Tibial nerve (tissue), 4 donors: ENCODE measurements around the gene TMEM151B. TPM values are rescaled to one million over a fixed set of nuclear protein-coding genes. Genes with fewer than 3 reads are reported as not detected.

Source experiments
- DNase-seq, 2 donors: peaks; one replicate each; pipeline ENCODE4 v3.0.0-alpha.2; 2019; ENCODE audit warnings: low spot score in 2 of 2
- H3K27ac ChIP-seq, 4 donors: fragments of 200-600 bp; sonication (generic) in 3 of 4; one replicate each; pipeline ENCODE4 v1.5.1; 2017 to 2019; ENCODE audit warnings: mild to moderate bottlenecking in 1 of 4
- H3K27me3 ChIP-seq, 2 donors: fragments of 200-600 bp; sonication (generic) in 1 of 2; one replicate each; pipeline versions ENCODE4 v1.5.1 to v1.6.0; 2017 to 2019
- H3K36me3 ChIP-seq, 3 donors: fragments of 200-600 bp; sonication (generic); one replicate each; pipeline ENCODE4 v1.5.1; 2018 to 2019
- H3K4me1 ChIP-seq, 4 donors: fragments of 200-600 bp; sonication (generic) in 3 of 4; one replicate each; pipeline ENCODE4 v1.5.1; 2017 to 2019
- H3K4me3 ChIP-seq, 4 donors: fragments of 200-600 bp; sonication (generic) in 3 of 4; one replicate each; pipeline ENCODE4 v1.5.1; 2017 to 2019; ENCODE audit warnings: mild to moderate bottlenecking in 1 of 4, moderate library complexity in 1 of 4
- H3K9me3 ChIP-seq, 4 donors: fragments of 200-600 bp; sonication (generic) in 3 of 4; one replicate each; pipeline ENCODE4 v1.5.1; 2017 to 2019
- CTCF ChIP-seq, 5 experiments: fragments of 200-600 bp in 3 of 5; fragments of 450-650 bp in 2 of 5; sonication (generic) in 3 of 5; IDR thresholded peaks; one replicate each; pipeline ENCODE4 v1.5.1; 2016 to 2019; ENCODE audit warnings: antibody characterized with exemption in 5 of 5, mild to moderate bottlenecking in 3 of 5, moderate library complexity in 2 of 5
- EP300 ChIP-seq, 2 donors: sonication (generic); formaldehyde crosslinking; IDR thresholded peaks; one replicate each; pipeline ENCODE4 v1.6.1; 2017; ENCODE audit warnings: antibody characterized with exemption in 2 of 2, mild to moderate bottlenecking in 1 of 2
- POLR2A ChIP-seq, 2 donors: fragments of 450-650 bp; IDR thresholded peaks; one replicate each; pipeline ENCODE4 v1.6.1; 2017; ENCODE audit warnings: antibody characterized with exemption in 2 of 2, mild to moderate bottlenecking in 2 of 2, moderate library complexity in 2 of 2
- WGBS, 2 donors: methylation state at CpG; one replicate each; pipeline ENCODE4 v1.1.5; 2018; 5-methylcytosine and 5-hydroxymethylcytosine counted together
- total RNA-seq, 4 donors: library from RNA; depleted of rRNA; stranded (reverse); fragments of >200 nt; gene quantifications; one replicate each; pipeline ENCODE4 v1.1.0, GENCODE V29; 2016

The TMEM151B gene
- total RNA-seq, 4 donors from 2014 or later, result 0.42 TPM; not detected in 3

GRCh38 chr6:44263354-44264100 lies 6.7 kb upstream of the TMEM151B start:
- H3K36me3 ChIP-seq, result peaks cover 0 to 19% (median 0%) of the 10 kb centered on the region in 3 donors
- peak overlapping the region in 3 of 4 donors; percentile 84 to 92 (median 89) for H3K27ac ChIP-seq
- TF ChIP-seq CTCF (IDR thresholded peaks at IDR 0.05) (no peak), EP300 (IDR thresholded peaks at IDR 0.05) (no peak), POLR2A (IDR thresholded peaks at IDR 0.05) (no peak)
- 27 to 32% methylated on average over 9 of the region's 9 CpGs for WGBS, 2 donors
- peaks cover 2 to 43% (median 29%) of the 10 kb centered on the region in 4 donors for H3K4me1 ChIP-seq
- no peak for DNase-seq
- H3K9me3 ChIP-seq, result no peaks in the 10 kb centered on the region
- H3K4me3 ChIP-seq, result peak overlapping the region; percentile 60 to 95 (median 85)
- peaks cover 0 to 7% of the 10 kb centered on the region in 2 donors for H3K27me3 ChIP-seq

- H3K36me3 ChIP-seq, result peaks cover 0 to 11% (median 0%) of the 10 kb centered on the region in 3 donors
- no peak for DNase-seq
- H3K9me3 ChIP-seq, result no peaks in the 10 kb centered on the region
- TF ChIP-seq EP300 (IDR thresholded peaks at IDR 0.05) (no peak), CTCF (IDR thresholded peaks at IDR 0.05) (no peak), POLR2A (IDR thresholded peaks at IDR 0.05) (no peak)
- WGBS, 2 donors, result 8 to 11% methylated on average over 13 of the region's 13 CpGs
- peak overlapping the region; percentile 74 to 92 (median 86) for H3K27ac ChIP-seq
- H3K4me1 ChIP-seq, result peaks cover 2 to 43% (median 29%) of the 10 kb centered on the region in 4 donors
- H3K4me3 ChIP-seq, result peak overlapping the region; percentile 60 to 95 (median 85)
- H3K27me3 ChIP-seq, result peaks cover 0 to 15% of the 10 kb centered on the region in 2 donors
Observed at GRCh38 chr6:44264154-44265006, 5.9 kb upstream of the TMEM151B start.

GRCh38 chr6:44265007-44265721 lies 5.1 kb upstream of the TMEM151B start, which contains the start of gene NFKBIE:
TSS of gene NFKBIE (minus strand) at chr6:44265551. CDS start at chr6:44265346, 205 bp downstream.
- 1 to 2% methylated on average over 19 to 46 of the region's 72 CpGs for WGBS, 2 donors
- peak within 1 kb of the TSS; percentile 60 to 95 (median 85) for H3K4me3 ChIP-seq
- H3K4me1 ChIP-seq, result peaks cover 2 to 48% (median 29%) of the 10 kb centered on the region in 4 donors
- DNase-seq, result peak; percentile 92 to 93
- H3K27me3 ChIP-seq, result peaks cover 0 to 23% of the 10 kb centered on the region in 2 donors
- H3K36me3 ChIP-seq, result peaks cover 0 to 3% (median 0%) of the 10 kb centered on the region in 3 donors
- H3K9me3 ChIP-seq, result no peaks in the 10 kb centered on the region
- peak; percentile 62 to 86 for TF ChIP-seq POLR2A (IDR thresholded peaks at IDR 0.05)
- peak; percentile 61 to 86 for TF ChIP-seq EP300 (IDR thresholded peaks at IDR 0.05)
- TF ChIP-seq CTCF (IDR thresholded peaks at IDR 0.05), result peak in 4 of 5 experiments; percentile 10 to 67 (median 30)
- H3K27ac ChIP-seq, result peak within 1 kb of the TSS; percentile 74 to 92 (median 86)

GRCh38 chr6:44265722-44266233 lies 4.5 kb upstream of the TMEM151B start:
- no peak for DNase-seq
- peak overlapping the region in 3 of 4 donors; percentile 82 to 95 (median 88) for H3K4me3 ChIP-seq
- H3K27ac ChIP-seq, result peak overlapping the region in 3 of 4 donors; percentile 84 to 92 (median 89)
- WGBS, 2 donors, result 59 to 66% methylated on average over 17 of the region's 17 CpGs
- peaks cover 2 to 52% (median 29%) of the 10 kb centered on the region in 4 donors for H3K4me1 ChIP-seq
- no peaks in the 10 kb centered on the region for H3K36me3 ChIP-seq
- H3K9me3 ChIP-seq, result no peaks in the 10 kb centered on the region
- peaks cover 0 to 27% of the 10 kb centered on the region in 2 donors for H3K27me3 ChIP-seq
- TF ChIP-seq POLR2A (IDR thresholded peaks at IDR 0.05), result no peak
- TF ChIP-seq CTCF (IDR thresholded peaks at IDR 0.05), result no peak
- TF ChIP-seq EP300 (IDR thresholded peaks at IDR 0.05), result no peak
